ENCODE data around the gene LANCL2. TPM values are rescaled to one million over a fixed set of nuclear protein-coding genes. Genes with fewer than 3 reads are reported as not detected.
A peak's percentile ranks its signal among the peaks of the same experiment; 100 is the strongest.

The LANCL2 gene
- total and polyA plus RNA-seq, 9 of the 15 experiments (the other 6 are each of a cell fraction or from before 2014, with no cell fraction given), result 5.3 to 18.5 (median 13.5) TPM

GRCh38 chr7:55425141-55425752 lies 60.1 kb downstream of the LANCL2 start (continued):
- TF ChIP-seq, protein P1, sequence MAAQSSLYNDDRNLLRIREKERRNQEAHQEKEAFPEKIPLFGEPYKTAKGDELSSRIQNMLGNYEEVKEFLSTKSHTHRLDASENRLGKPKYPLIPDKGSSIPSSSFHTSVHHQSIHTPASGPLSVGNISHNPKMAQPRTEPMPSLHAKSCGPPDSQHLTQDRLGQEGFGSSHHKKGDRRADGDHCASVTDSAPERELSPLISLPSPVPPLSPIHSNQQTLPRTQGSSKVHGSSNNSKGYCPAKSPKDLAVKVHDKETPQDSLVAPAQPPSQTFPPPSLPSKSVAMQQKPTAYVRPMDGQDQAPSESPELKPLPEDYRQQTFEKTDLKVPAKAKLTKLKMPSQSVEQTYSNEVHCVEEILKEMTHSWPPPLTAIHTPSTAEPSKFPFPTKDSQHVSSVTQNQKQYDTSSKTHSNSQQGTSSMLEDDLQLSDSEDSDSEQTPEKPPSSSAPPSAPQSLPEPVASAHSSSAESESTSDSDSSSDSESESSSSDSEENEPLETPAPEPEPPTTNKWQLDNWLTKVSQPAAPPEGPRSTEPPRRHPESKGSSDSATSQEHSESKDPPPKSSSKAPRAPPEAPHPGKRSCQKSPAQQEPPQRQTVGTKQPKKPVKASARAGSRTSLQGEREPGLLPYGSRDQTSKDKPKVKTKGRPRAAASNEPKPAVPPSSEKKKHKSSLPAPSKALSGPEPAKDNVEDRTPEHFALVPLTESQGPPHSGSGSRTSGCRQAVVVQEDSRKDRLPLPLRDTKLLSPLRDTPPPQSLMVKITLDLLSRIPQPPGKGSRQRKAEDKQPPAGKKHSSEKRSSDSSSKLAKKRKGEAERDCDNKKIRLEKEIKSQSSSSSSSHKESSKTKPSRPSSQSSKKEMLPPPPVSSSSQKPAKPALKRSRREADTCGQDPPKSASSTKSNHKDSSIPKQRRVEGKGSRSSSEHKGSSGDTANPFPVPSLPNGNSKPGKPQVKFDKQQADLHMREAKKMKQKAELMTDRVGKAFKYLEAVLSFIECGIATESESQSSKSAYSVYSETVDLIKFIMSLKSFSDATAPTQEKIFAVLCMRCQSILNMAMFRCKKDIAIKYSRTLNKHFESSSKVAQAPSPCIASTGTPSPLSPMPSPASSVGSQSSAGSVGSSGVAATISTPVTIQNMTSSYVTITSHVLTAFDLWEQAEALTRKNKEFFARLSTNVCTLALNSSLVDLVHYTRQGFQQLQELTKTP (IDR thresholded peaks at IDR 0.05; ENCODE audit: low read depth in 1 of 2, partially characterized antibody in 2 of 2), result peak in 1 of 2 experiments; percentile 92
- TF ChIP-seq MAFG (tag; conservative IDR thresholded peaks at IDR 0.05), result peak; percentile 50
- TF ChIP-seq JUN (IDR thresholded peaks at IDR 0.05; ENCODE audit: borderline replicate concordance, low read depth, low read length), result no peak
- TF ChIP-seq JUN (CRISPR knock-in tag; IDR thresholded peaks at IDR 0.05; ENCODE audit: borderline replicate concordance), result no peak
- TF ChIP-seq ZNF780A (CRISPR knock-in tag; IDR thresholded peaks at IDR 0.05), result no peak
- no peak for TF ChIP-seq ZNF3 (CRISPR knock-in tag; IDR thresholded peaks at IDR 0.05)
- TF ChIP-seq ATF2 (CRISPR knock-in tag; IDR thresholded peaks at IDR 0.05), result no peak
- no peak for TF ChIP-seq E2F3 (CRISPR knock-in tag; IDR thresholded peaks at IDR 0.05)
- no peak for TF ChIP-seq ZNF239 (CRISPR knock-in tag; IDR thresholded peaks at IDR 0.05)
- no peak for TF ChIP-seq MNT (conservative IDR thresholded peaks at IDR 0.05)
- TF ChIP-seq, protein P2, sequence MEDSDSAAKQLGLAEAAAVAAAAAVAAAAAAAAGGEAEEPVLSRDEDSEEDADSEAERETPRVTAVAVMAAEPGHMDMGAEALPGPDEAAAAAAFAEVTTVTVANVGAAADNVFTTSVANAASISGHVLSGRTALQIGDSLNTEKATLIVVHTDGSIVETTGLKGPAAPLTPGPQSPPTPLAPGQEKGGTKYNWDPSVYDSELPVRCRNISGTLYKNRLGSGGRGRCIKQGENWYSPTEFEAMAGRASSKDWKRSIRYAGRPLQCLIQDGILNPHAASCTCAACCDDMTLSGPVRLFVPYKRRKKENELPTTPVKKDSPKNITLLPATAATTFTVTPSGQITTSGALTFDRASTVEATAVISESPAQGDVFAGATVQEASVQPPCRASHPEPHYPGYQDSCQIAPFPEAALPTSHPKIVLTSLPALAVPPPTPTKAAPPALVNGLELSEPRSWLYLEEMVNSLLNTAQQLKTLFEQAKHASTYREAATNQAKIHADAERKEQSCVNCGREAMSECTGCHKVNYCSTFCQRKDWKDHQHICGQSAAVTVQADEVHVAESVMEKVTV (CRISPR knock-in tag; IDR thresholded peaks at IDR 0.05), result no peak
- no peak for TF ChIP-seq ZNF778 (CRISPR knock-in tag; IDR thresholded peaks at IDR 0.05)
- no peak for TF ChIP-seq ZC3H11A (IDR thresholded peaks at IDR 0.05; ENCODE audit: low read depth, low read length)
- TF ChIP-seq JUND (IDR thresholded peaks at IDR 0.05; ENCODE audit: borderline replicate concordance, low read depth, low read length), result no peak
- no peak for TF ChIP-seq JUND (tag; IDR thresholded peaks at IDR 0.05; ENCODE audit: borderline replicate concordance, low read depth, low read length)
- TF ChIP-seq TARDBP (IDR thresholded peaks at IDR 0.05), result no peak
- no peak for TF ChIP-seq HCFC1 (IDR thresholded peaks at IDR 0.05; ENCODE audit: low read depth, low read length)
- no peak for TF ChIP-seq CREB3L1 (IDR thresholded peaks at IDR 0.05; ENCODE audit: borderline replicate concordance, low read depth)
- no peak for TF ChIP-seq FOXJ2 (tag; IDR thresholded peaks at IDR 0.05)
